ENCODE measurements around the gene CDC42BPA. TPM values are rescaled to one million over a fixed set of nuclear protein-coding genes. Genes with fewer than 3 reads are reported as not detected.

The CDC42BPA gene
- polyA plus RNA-seq, 1 donor from 2014 or later = 22.9 TPM

DNA sequence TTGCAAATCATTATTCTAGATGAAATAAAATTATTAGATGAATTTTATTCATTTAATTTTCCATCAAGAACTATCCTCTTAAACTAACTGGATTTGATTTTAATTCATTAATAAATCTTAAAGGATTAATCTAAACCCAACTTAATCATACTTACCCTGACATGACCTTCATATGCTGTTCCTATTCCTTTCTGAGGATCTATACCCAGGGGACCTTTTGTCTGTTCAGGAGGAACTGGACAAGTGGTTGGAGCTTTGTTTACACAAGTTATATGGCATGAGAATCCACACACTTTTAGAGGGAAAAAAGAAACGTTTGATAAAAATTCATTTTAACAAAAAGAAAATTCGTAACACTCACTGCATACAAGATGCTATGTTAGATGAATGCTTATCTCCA, 283.0 kb downstream of the CDC42BPA start:
- no peak overlapping the region for H3K9ac ChIP-seq (ENCODE audit: low read length)
- no peak overlapping the region for H3K27ac ChIP-seq (ENCODE audit: low read length)
- no peaks in the 10 kb centered on the region for H4K20me1 ChIP-seq (ENCODE audit: insufficient read depth)
- H3K79me2 ChIP-seq (replicated peaks; ENCODE audit: insufficient read depth, low read length) = no peaks in the 10 kb centered on the region
- H3K4me2 ChIP-seq (ENCODE audit: low read length) = no peak overlapping the region
- H3F3A ChIP-seq (ENCODE audit: insufficient read depth, low read length, poor library complexity, severe bottlenecking) = no peaks in the 10 kb centered on the region
- H2AFZ ChIP-seq (ENCODE audit: low read depth, low read length) = no peak overlapping the region
- H3K36me3 ChIP-seq (ENCODE audit: insufficient read depth, low read length) = peaks cover 10% of the 10 kb centered on the region
- H3K9me2 ChIP-seq (ENCODE audit: insufficient read depth, low read length) = no peaks in the 10 kb centered on the region
- H3K4me3 ChIP-seq (ENCODE audit: low read length) = no peak overlapping the region
- TF ChIP-seq RAD21 (conservative IDR thresholded peaks at IDR 0.05) (no peak), POLR2AphosphoS5 (IDR thresholded peaks at IDR 0.05) (no peak), MXI1 (conservative IDR thresholded peaks at IDR 0.05; ENCODE audit: poor library complexity, severe bottlenecking) (no peak), EZH2 (IDR thresholded peaks at IDR 0.05; ENCODE audit: borderline replicate concordance, insufficient read depth, low read length, poor library complexity, severe bottlenecking) (no peak)
- TF ChIP-seq, protein P1, sequence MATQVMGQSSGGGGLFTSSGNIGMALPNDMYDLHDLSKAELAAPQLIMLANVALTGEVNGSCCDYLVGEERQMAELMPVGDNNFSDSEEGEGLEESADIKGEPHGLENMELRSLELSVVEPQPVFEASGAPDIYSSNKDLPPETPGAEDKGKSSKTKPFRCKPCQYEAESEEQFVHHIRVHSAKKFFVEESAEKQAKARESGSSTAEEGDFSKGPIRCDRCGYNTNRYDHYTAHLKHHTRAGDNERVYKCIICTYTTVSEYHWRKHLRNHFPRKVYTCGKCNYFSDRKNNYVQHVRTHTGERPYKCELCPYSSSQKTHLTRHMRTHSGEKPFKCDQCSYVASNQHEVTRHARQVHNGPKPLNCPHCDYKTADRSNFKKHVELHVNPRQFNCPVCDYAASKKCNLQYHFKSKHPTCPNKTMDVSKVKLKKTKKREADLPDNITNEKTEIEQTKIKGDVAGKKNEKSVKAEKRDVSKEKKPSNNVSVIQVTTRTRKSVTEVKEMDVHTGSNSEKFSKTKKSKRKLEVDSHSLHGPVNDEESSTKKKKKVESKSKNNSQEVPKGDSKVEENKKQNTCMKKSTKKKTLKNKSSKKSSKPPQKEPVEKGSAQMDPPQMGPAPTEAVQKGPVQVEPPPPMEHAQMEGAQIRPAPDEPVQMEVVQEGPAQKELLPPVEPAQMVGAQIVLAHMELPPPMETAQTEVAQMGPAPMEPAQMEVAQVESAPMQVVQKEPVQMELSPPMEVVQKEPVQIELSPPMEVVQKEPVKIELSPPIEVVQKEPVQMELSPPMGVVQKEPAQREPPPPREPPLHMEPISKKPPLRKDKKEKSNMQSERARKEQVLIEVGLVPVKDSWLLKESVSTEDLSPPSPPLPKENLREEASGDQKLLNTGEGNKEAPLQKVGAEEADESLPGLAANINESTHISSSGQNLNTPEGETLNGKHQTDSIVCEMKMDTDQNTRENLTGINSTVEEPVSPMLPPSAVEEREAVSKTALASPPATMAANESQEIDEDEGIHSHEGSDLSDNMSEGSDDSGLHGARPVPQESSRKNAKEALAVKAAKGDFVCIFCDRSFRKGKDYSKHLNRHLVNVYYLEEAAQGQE (IDR thresholded peaks at IDR 0.05; ENCODE audit: borderline replicate concordance) = no peak
- H3K27me3 ChIP-seq (ENCODE audit: insufficient read depth, low read depth, low read length) = no peaks in the 10 kb centered on the region
- no peaks in the 10 kb centered on the region for H3K9me3 ChIP-seq (ENCODE audit: low read length)

DNA sequence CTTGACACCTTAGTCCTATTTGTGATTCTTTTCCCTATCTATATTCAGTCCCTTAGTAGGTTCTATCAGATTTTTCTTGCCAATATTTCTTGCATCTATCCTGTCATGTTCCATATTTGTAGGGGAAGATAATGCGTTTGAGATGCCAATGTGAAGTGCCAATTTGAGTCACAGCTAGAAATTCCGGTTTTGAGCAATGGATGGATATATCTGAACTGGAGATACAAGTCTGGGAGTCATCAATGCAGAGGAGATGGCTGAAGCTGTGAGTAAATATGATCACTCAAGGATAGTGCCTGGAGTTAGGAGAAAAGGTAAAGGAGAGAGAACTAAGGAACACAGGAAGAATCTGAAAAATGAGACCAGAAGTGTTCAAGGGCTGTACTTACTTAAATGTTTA, 284.4 kb downstream of the CDC42BPA start:
- Histone ChIP-seq H3K27me3 (ENCODE audit: insufficient read depth, low read depth, low read length) (no peaks in the 10 kb centered on the region), H3K4me3 (ENCODE audit: low read length) (no peak overlapping the region), H3K4me2 (ENCODE audit: low read length) (no peak overlapping the region), H3K36me3 (ENCODE audit: insufficient read depth, low read length) (peaks cover 10% of the 10 kb centered on the region), H3K79me2 (replicated peaks; ENCODE audit: insufficient read depth, low read length) (no peaks in the 10 kb centered on the region), H3K27ac (ENCODE audit: low read length) (no peak overlapping the region), H4K20me1 (ENCODE audit: insufficient read depth) (no peaks in the 10 kb centered on the region), H3K9me3 (ENCODE audit: low read length) (no peaks in the 10 kb centered on the region), H3F3A (ENCODE audit: insufficient read depth, low read length, poor library complexity, severe bottlenecking) (no peaks in the 10 kb centered on the region), H3K9me2 (ENCODE audit: insufficient read depth, low read length) (no peaks in the 10 kb centered on the region), H2AFZ (ENCODE audit: low read depth, low read length) (no peak overlapping the region), H3K9ac (ENCODE audit: low read length) (no peak overlapping the region)
- no peak for TF ChIP-seq EZH2 (IDR thresholded peaks at IDR 0.05; ENCODE audit: borderline replicate concordance, insufficient read depth, low read length, poor library complexity, severe bottlenecking)
- TF ChIP-seq POLR2AphosphoS5 (IDR thresholded peaks at IDR 0.05) = no peak
- TF ChIP-seq CTCF (IDR thresholded peaks at IDR 0.05; ENCODE audit: poor library complexity, severe bottlenecking) = no peak
- TF ChIP-seq RAD21 (conservative IDR thresholded peaks at IDR 0.05) = no peak
- TF ChIP-seq, protein P1 (IDR thresholded peaks at IDR 0.05; ENCODE audit: borderline replicate concordance) = no peak
- TF ChIP-seq TAF1 (IDR thresholded peaks at IDR 0.05; ENCODE audit: low read depth) = no peak
- no peak for TF ChIP-seq SMC3 (conservative IDR thresholded peaks at IDR 0.05; ENCODE audit: poor library complexity)
